ENCODE results near the gene C16orf96. TPM values are rescaled to one million over a fixed set of nuclear protein-coding genes. Genes with fewer than 3 reads are reported as not detected.

Gene C16orf96
- total RNA-seq, 2 donors from 2014 or later = 0.10 TPM; not detected in 1

DNA sequence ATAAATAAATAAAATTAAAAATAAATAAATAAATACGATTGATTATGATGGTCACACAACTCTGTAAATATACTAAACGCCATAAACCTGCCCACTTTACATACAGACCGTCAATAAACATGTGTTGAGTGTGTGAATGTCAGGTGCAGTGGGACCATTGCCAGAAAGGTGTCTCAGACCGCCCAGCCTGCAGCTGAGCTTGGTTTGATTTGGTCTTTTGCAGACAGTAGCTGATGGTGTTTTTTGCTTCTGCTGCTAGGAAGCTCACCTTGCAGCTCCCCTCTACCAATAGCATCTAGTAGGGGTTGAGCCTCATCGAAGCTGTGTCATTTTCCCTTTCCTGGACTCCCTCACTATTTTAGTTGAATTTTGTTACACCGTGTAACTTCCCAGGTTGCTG lies 35.1 kb downstream of the C16orf96 start:
- DNase-seq = no peak
- no peak for ATAC-seq
- intact Hi-C loops (cut with DNase I) = no loop called here

DNA sequence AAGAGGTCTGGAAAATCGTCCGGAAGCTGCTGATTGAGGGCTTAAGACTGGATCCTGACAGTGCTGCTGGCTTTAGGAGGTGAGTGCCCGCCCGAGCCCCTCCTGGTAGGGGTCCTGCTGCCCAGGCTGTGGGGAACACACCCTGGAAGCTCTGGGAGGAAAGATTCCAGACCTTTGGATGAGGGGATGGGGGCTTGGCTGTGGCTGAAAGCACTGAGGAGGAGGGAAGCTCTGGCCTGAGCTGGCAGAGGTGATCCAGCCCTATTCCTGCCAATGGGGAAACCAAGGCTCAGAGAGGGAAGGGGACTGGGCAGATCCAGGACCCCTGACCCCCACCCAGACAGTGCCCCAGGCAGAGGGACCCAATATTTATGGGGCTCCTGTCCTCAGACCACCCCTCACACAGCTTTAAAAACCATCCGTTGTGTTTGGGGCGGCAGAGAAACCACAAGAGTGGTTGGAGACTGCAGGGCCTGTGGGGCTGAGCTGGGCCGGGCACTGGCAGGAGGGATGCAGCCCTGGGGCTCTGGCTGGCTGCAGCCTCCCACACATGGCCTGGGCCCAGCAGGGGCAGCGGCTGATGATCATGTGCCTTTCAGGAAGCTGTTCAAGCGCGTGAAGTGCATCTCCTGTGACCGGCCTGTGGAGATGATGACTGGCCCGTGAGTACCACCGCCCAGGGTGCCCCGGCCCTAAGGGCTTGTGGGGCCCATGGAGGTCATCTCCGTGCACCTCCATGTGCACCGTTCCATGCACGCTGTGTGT lies 35.7 kb downstream of the C16orf96 start:
- DNase-seq (no peak), ATAC-seq (no peak)
- intact Hi-C loops (cut with DNase I) = no loop called here

DNA sequence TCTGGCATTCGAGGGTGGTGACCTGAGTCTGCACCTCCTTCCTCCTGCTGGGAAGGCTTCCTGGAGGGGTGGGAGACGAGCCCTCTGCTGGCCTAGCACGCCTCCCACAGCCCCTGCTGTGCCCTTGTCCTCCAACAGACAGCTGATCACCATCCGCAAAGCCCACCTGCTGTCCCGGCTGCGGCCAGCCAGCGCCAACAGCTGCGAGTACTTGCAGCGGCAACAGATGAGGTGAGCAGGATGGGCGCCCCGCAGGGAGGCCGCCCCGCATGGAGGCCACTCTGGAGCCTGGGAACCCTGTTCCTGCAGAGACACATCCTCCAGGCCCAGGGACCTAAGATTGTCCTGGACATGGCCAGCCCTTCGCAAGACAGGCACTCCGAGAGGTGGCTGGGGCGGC lies 36.9 kb downstream of the C16orf96 start:
- intact Hi-C loops (cut with DNase I) = no loop called here
- ATAC-seq = no peak
- no peak for DNase-seq

DNA sequence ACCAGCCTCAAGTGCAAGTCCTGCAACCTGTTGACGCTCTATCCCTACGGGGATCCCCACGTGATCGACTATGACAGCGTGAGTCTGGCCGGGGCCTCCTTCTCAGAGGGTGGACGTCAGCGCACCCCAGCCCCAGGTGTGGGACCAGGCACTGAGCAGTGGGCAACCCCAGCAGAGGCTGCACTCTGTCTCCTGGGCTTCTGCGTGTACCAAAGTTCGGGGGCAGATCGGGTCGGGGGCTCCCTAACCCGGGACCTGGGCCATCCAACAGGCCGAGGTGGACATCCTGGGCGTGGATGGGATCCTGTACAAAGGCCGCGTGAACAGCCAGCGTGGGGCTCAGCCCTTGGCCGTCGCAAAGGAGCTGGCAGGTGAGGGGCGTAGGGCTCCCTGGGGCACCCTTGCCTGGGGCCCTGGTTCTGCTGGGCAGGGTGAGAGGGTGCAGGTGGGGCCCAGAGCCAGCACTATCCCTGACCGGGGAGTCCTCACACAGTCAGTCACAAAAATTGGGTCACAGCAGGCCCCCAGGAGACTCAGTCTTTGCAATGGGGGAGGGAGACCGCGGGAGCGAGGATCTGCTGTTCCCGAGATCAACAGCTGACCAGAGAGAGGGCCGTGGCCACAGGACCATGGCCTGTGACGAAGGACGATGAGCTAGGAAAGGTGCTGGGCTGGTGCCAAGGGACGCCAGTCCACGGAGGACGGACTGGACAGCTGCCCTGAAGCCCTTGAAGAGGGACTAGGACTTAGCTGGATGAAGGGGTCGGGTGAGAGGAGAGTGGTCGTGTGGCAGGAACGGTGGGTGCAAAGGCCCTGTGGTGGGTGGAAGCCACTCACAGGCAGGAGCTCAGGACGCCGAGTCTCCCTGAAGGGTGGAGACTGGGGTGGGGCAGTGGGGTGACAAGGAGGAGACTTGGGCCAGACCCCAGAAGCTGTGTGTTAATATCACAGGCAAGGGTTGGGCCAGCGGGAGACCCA lies 38.6 kb downstream of the C16orf96 start:
- ATAC-seq (no peak), DNase-seq (no peak)
- intact Hi-C loops (cut with DNase I) = no loop called here

DNA sequence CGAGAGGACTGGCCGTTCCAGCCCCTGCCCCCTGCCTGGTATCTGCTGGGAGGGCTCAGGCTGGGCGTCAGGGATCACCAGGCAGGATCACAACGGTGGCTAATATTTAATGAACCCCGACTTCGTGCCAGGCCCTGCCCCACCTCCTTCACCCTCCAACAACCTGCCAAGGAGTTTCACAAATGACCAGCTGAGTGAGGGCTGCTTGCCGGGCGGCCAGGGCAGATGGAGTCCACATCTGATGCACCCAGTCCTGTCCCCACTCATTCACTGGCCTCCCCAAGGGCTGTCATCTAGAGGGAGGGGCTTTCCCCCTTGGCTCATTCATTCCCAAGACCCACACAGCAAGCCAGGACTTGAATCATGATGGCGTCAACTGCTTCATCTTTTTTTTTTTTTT lies 41.0 kb downstream of the C16orf96 start:
- DNase-seq (no peak), ATAC-seq (no peak)
- intact Hi-C loops (cut with DNase I) = no loop called here

DNA sequence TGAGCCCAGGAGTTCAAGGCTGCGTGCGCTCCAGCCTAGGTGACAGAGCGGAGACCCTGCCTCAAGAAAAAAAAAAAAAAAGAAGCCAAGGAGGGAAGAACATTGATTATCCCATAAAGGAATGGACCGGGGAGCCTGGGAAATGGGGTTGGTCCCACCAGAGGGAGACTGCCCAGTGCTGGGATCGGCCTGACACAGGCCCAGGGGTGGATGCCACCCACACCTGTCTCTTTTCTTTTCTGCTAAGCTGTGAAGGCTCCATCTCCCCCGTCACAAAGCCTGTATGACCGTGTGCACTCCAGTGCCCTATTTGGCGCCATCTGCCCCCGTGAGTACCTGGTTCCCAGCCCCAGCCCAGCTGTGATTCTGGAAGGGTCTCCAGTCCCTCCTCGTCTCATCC lies 42.9 kb downstream of the C16orf96 start:
- ATAC-seq = no peak
- intact Hi-C loops (cut with DNase I) = no loop called here

DNA sequence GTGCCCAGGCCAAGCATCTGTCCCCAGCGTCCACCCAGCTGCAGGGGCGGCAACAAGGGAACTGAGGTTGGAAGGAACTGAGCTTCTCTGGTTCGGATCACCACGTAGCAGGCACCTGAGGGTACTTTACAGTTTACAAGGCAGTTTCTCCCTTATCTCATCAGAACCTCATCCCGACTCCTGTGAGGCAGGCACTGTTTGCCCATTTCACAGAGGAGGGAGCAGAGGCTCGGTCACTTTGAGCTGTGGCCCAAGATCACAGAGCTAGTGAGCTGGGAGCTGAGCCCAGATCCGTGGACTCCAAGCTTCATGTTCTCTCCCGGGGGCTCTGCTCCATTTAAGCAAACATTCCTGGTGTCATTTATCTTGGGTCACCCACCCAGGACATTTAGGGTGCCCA lies 43.4 kb downstream of the C16orf96 start:
- ATAC-seq (no peak), DNase-seq (no peak)
- intact Hi-C loops (cut with DNase I) = no loop called here

More for the DNA sequence above, 42.9 kb downstream of the C16orf96 start:
- no peak for DNase-seq

DNA sequence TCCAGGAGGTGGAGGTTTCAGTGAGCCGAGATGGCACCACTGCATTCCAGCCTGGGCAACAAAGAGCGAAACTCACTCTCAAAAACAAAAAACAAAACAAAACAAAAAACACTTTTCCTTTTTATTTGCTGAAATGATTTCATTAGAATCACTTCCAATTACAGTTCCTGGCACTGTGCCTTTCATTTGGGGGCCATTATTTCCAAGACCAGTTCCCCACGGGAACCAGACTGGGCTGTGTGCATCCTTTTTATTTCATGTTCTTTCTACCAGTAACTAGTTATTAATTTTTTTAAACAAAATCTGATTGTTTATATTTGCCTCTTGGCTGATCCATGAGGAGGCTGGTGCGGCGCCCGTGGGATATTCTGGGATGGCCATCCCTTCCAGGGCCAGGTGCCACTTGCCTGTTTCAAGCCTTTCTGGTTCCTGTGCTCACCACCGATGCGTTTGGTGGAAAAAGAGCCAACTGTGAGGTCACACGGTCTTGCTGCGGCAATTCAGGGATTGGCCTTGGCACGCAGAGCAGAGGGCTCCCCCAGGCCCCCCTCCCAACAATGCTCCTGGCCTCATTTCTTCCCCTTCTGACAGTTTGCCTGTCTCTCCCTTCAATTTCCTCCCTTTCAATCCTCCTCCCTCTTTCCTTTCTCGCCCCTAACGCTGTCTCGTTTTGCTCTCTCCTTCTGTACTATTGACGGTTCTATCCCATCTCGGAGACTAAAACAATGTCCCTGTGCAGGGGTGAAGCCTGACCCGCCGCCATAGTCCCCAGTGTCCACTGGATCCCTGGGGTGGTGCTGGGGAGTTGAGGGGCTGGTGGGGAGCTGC lies 45.1 kb downstream of the C16orf96 start:
- ATAC-seq = peak in 1 of 2 donors; percentile 25
- intact Hi-C loops (cut with DNase I) = no loop called here
- DNase-seq = no peak

DNA sequence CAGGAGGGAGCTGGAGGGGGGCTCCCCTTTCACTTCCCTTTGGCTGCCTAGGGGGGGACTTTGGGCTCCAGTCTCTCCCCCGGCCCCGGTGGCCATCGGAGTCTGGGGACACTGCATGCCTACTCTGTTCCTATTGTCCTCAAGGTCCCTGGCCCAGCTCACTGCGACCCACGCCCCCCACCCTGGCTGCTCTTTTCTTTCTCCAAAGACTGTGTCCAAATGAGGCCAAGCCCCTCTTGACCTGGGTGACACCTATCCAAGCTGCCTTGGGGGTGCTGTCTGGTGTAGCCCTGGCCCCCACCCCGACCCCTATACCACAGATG lies 45.7 kb downstream of the C16orf96 start:
- no peak for ATAC-seq
- intact Hi-C loops (cut with DNase I) = no loop called here
- no peak for DNase-seq

DNA sequence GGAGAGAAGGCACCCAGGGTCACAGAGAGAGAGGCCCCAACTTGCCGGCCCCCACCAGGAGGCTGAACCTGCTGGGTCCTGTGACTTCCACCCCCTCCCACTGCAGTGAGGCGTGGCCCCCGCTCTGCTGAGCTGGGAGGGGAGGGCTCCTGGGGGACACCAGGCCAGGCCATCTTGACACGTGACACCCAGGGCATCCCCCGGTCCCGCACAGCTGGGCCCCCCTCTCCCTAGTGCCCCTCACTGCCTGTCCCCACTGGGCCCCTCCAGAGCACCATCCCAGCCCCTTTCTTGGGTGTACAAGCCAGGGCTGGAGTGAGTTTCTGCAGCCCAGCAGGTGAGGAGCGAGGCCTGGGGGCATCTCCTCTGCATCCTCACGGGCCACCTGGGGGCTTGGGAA lies 46.2 kb downstream of the C16orf96 start:
- DNase-seq (no peak), ATAC-seq (no peak)

DNA sequence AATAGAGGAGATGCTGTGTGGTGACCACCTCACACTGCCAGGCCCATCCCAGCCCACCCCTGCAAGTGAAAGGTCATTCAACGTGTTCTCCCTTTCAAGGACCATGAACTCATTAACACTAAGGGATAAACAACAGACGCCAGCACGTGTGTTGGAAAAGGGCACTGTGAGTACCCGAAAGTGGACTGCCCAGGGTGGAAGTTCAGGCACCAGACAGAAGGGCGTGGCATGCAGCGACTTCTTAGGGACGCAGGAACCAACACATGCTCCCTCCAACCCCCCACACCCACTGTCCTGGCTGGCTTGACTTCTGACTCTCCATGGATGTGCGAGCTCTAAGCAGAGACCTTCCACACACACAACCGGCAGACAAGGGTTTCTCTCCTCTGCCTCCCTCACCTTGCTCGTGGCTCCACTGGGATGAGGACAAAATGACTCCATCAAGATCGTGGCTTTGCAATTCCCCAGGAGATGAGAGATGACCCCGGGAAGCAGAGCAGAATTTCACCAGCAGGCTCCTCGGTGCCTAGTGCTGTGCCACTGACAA lies 47.6 kb downstream of the C16orf96 start:
- ATAC-seq = no peak
- no peak for DNase-seq
- intact Hi-C loops (cut with DNase I) = no loop called here

More for the DNA sequence above, 46.2 kb downstream of the C16orf96 start:
- intact Hi-C loops (cut with DNase I) = no loop called here

DNA sequence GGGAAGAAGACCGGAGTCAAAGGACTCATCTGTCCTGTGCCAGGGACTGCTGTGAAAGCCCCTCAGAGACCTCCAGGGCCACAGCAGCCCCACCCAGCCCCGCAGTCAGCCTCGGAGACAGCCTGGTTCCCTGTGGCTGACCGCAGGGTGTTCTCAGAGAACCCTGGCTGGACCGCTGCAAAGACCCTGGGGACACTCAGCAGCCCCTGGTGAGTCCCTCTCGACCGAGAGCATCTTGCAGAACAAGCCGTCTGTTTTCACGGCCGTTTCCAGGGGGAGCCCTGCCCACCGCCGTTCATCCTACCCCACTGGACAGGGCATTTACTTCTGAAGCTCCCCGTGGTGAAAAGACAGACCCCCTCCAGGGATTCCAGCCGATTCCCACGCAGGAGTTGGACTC lies 48.3 kb downstream of the C16orf96 start:
- intact Hi-C loops (cut with DNase I) = no loop called here
- ATAC-seq (no peak), DNase-seq (no peak)

DNA sequence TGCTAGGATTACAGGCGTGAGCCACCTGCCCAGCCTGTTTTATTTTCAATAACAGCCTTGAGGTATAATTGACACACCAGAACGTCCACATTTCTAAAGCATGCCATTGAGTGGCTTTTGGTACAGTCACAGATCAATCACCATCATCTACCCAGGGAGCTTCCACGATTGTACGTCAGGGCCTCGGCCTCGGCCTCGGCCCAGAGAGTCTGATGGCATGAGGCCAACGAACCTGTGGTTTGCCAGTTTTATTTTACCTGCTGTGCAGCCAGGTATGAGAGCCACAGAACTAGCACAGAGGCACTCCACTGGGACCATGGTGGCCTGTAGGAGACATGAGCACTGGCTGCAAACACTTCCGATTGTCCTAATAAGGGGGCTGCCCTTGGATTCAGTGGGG lies 50.2 kb downstream of the C16orf96 start:
- intact Hi-C loops (cut with DNase I) = no loop called here
- DNase-seq = no peak
- no peak for ATAC-seq

DNA sequence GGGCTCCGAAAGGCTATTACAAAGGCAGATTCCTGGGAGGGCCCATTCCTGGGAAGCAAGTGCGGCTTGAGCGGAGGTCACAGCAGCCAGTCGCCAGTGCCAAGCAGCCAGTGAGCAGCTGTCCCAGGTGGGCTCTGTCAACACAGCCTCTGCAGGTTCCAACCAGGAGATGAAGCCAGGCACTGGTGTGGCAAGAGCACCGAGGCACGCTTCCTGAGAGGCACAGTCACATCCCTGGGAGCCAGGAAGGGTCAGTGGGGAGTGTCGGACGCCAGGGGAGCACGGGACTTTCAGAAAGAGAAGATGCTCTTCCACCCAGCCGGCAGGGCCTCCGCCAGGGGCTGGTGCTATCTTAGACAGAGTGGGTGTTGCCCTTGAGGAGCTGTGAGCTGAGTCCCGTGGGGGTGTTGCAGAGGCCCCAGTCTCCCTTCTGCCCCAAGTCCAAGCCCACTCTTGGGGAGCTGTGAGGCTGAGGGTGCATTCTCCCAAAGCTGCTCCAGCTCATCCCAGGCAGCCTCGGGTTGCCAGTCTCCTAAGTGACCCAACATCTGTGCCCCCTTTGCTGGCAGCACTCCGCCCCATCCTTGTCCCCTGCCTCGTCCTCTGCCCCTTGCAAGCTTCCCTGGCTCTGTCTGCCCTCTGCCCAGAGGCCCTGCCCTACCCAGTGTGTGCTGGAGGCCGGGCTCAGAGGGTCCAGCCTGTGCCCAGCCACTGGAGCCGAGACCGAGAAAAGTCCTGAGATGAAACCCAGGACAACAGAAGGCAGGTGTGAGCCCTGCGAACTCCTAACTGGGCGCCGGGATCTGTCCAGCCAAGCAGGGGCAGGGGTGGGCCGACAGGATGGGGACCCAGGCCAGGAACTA lies 51.9 kb downstream of the C16orf96 start:
- DNase-seq (no peak), ATAC-seq (no peak)
- intact Hi-C loops (cut with DNase I) = no loop called here

DNA sequence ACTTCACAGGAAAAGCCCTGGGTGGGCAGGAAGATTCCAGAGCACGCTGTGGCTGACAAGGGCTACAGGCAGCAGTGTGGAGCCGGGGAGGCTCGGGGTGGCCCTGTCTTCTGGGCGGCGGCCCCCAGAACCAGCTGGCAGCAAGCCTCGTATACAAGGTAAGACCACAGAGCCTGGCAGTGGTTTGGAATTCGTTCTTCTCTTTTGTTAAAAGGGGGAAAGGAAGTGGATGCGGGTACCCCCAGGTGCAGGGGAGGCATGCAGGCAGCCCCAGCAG lies 52.5 kb downstream of the C16orf96 start:
- intact Hi-C loops (cut with DNase I) = no loop called here
- DNase-seq (no peak), ATAC-seq (no peak)

DNA sequence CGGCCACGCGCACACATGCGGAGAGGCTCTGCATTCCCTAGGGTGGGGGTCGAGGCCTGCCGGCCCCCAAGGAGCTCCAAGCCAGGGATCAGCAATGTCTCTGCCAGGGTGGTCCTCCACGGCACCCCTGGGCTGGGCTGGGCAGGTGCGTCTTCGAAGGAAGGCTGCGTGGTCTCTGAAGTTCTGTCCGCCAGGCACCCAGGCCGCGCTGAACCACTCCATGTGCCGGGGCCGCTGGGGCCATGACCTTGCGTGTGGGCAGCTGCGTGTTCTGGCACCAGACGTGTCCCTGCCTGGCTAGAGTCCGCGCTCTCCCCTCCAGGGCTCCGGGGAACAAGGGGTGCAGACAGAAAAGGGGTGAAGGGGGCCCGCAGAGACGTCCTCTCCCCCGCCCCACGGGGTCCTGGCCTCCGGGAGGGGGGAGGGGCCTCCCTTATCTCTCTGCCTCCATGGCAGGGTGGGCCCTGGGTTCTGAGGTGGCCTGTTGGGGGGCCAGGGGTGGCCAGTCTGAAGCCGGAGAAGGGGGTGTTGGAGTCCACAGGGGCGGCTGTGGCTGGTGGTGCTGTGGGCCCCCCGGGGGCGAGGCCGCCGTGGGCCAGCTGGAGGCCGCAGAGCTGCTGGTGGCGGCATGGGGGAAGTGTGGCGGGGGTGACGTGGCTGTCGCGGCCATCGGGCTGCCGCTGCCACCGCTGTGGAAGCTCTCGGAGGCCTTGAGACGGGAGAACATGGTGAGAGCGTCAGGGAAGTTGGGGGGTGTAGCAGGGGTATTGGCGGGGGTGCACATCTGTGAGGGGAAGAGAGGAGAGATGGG lies 53.3 kb downstream of the C16orf96 start:
- intact Hi-C loops (cut with DNase I) = no loop called here
- ATAC-seq (no peak), DNase-seq (no peak)

DNA sequence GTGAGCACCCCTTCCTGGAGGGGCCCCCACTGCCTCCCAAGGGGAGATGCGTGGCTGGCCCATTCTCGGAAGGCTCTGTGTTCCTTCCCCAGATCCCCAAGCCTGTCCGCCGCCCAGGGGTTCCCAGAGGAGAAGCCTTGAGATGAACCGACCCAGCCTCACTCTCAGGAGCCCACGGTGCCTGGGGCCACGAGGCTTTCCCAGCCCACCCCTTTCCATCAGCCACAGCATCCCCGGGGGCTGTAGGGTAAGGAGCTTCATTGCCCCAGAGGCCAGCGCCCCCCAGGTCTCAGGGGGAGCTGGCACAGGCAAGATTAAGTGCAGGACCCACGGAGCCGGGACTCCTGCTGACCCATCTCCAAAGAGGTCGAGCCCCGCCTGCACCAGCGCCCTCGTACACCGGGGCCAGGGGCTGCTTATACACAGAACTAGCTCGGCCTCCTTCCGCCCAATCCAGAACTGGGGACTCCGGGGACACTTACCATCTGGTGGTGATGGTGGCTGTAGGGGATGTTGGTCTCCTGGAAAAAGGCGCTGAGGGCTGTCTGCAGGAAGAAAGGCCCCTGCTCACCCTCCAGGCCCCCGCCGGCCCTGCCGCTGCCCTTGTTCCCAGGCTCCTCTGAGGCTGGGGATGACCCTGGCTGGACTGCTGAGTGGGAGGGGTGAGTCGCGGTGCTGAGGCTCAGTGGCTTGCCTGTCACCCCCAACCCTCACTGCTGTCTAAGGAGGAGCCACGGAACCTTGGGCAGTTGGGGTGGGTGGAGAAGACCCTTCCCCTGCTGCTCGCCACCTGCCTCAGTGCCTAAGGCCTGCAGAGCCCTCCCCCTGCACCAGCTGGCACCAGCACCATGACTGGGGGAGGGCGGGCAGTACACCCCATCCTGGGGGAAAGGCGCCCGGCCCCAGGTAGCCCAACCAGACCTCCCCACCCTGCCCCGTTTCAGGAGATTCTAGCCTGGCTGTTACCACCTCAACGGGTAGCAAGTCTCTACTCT lies 54.2 kb downstream of the C16orf96 start:
- DNase-seq = no peak
- no peak for ATAC-seq
- intact Hi-C loops (cut with DNase I) = no loop called here

Data from left cardiac atrium (tissue), 4 donors.